HCT116 (cell line): ENCODE data around the gene TRMO. TPM values are rescaled to one million over a fixed set of nuclear protein-coding genes. Genes with fewer than 3 reads are reported as not detected.

Experiments
- ATAC-seq: fragments of 200-7000 bp; cut with Tn5 transposase; 2 replicates; pipeline ENCODE4 v1.9.1; 2020; ENCODE audit warnings: mild to moderate bottlenecking, moderate library complexity
- BruUV-seq: library from RNA; stranded (reverse); fragments of 400-500 nt; replicated peaks from 2 replicates; lab custom pipeline; 2021; lab: Mats Ljungman, UMichigan
- CTCF ChIA-PET: fragments of 300-600 bp; sonication (Branson Sonifier 250); formaldehyde crosslinking; loops from one replicate; lab custom pipeline; 2021; ENCODE audit warnings: antibody characterized with exemption; lab: Charles Lee
- POLR2A ChIA-PET: fragments of 300-600, 350-600 bp; sonication (Branson Sonifier 250); formaldehyde crosslinking; loops from one replicate; lab custom pipeline; 2021; ENCODE audit warnings: antibody characterized with exemption; lab: Charles Lee
- RAD21 ChIA-PET, 2 experiments: fragments of 300-600 bp; sonication (Branson Sonifier 250); formaldehyde crosslinking; loops; one replicate each; lab custom pipeline; 2023; ENCODE audit warnings: low total read pairs in 2 of 2; ENCODE audit not compliant: uncharacterized antibody in 2 of 2, unreplicated experiment in 2 of 2, low non-redundant PET in 1 of 2; lab: Charles Lee
- DNase-seq: peaks from one replicate; pipeline ENCODE4 v3.0.0-alpha.2; 2010; ENCODE audit warnings: low read depth, low spot score
- H2AFZ ChIP-seq: fragments of 200-600 bp; shearing (Covaris generic), sonication (generic); 2 replicates; pipeline ENCODE4 v1.6.1; 2017; ENCODE audit warnings: low read depth, mixed run types, mixed read lengths, antibody characterized with exemption, low read length; ENCODE audit not compliant: poor library complexity, severe bottlenecking
- H3K27ac ChIP-seq: 2 replicates; pipeline ENCODE4 v1.5.1; 2012; ENCODE audit warnings: low read depth, low read length
- H3K27me3 ChIP-seq: fragments of 200-600 bp; sonication (generic); 2 replicates; pipeline ENCODE4 v1.6.1; 2016; ENCODE audit warnings: mixed run types, low read length, mixed read lengths; ENCODE audit not compliant: insufficient read depth
- H3K36me3 ChIP-seq, 2 experiments: fragments of 200-500 bp in 1 of 2; fragments of 200-600 bp in 1 of 2; sonication (Bioruptor generic) in 1 of 2; sonication (generic) in 1 of 2; 2 replicates each; pipeline versions ENCODE4 v1.5.1 to v1.6.1; 2014 to 2016; ENCODE audit warnings: low read length in 2 of 2, inconsistent platforms in 1 of 2, mixed read lengths in 1 of 2, mixed run types in 1 of 2; ENCODE audit not compliant: insufficient read depth in 2 of 2, control insufficient read depth in 1 of 2
- H3K4me1 ChIP-seq, 2 experiments: fragments of 200-600 bp in 1 of 2; sonication (generic) in 1 of 2; 2 replicates each; pipeline versions ENCODE4 v1.5.1 to v1.6.1; 2012 to 2017; ENCODE audit warnings: low read length in 2 of 2, inconsistent platforms in 1 of 2, mild to moderate bottlenecking in 1 of 2, mixed read lengths in 1 of 2, mixed run types in 1 of 2, moderate library complexity in 1 of 2; ENCODE audit not compliant: insufficient read depth in 2 of 2, control insufficient read depth in 1 of 2
- H3K4me2 ChIP-seq: fragments of 200-600 bp; sonication (generic); 2 replicates; pipeline ENCODE4 v1.6.1; 2017; ENCODE audit warnings: mixed run types, low read length, mixed read lengths
- H3K4me3 ChIP-seq, 2 experiments: fragments of 200-600 bp in 1 of 2; sonication (generic) in 1 of 2; replicated peaks in 1 of 2; 2 replicates each; pipeline ENCODE4 v1.5.1; 2011 to 2016; ENCODE audit warnings: low read length in 2 of 2, control low read depth in 1 of 2, low read depth in 1 of 2, mild to moderate bottlenecking in 1 of 2, mixed read lengths in 1 of 2, mixed run types in 1 of 2
- H3K79me2 ChIP-seq: fragments of 200-600 bp; sonication (generic); 2 replicates; pipeline ENCODE4 v1.6.1; 2017; ENCODE audit warnings: mild to moderate bottlenecking, mixed run types, low read length, moderate library complexity, mixed read lengths; ENCODE audit not compliant: insufficient read depth
- H3K9ac ChIP-seq: fragments of 200-600 bp; sonication (generic); 2 replicates; pipeline ENCODE4 v1.6.1; 2016; ENCODE audit warnings: low read length, mixed read lengths
- H3K9me2 ChIP-seq: fragments of 200-600 bp; sonication (generic), shearing (Covaris generic); 2 replicates; pipeline ENCODE4 v1.6.1; 2017; ENCODE audit warnings: mixed run types, mild to moderate bottlenecking, moderate library complexity; ENCODE audit not compliant: insufficient read depth
- H3K9me3 ChIP-seq, 2 experiments: fragments of 200-500 bp in 1 of 2; fragments of 200-600 bp in 1 of 2; sonication (Bioruptor generic) in 1 of 2; sonication (generic) in 1 of 2; 2 replicates each; pipeline ENCODE4 v1.6.1; 2014 to 2017; ENCODE audit warnings: low read length in 2 of 2, mixed read lengths in 2 of 2, inconsistent platforms in 1 of 2, low read depth in 1 of 2, mild to moderate bottlenecking in 1 of 2, mixed run types in 1 of 2, moderate library complexity in 1 of 2; ENCODE audit not compliant: control insufficient read depth in 1 of 2, insufficient read depth in 1 of 2
- H4K20me1 ChIP-seq: fragments of 200-600 bp; sonication (generic), shearing (Covaris generic); 2 replicates; pipeline ENCODE4 v1.6.1; 2017; ENCODE audit warnings: mixed run types, mild to moderate bottlenecking, moderate library complexity; ENCODE audit not compliant: insufficient read depth
- ATF3 ChIP-seq: IDR thresholded peaks from 2 replicates; pipeline ENCODE4 v1.6.1; 2012
- CBX3 ChIP-seq: IDR thresholded peaks from 2 replicates; pipeline ENCODE4 v1.6.1; 2012; ENCODE audit warnings: low read depth
- CTCF ChIP-seq, 3 experiments: fragments of 200-600 bp in 1 of 3; sonication (generic) in 1 of 3; IDR thresholded peaks in 2 of 3; conservative IDR thresholded peaks in 1 of 3; 2 replicates each; pipeline ENCODE4 v1.5.1; 2012 to 2017; ENCODE audit warnings: low read depth in 2 of 3, low read length in 2 of 3, antibody characterized with exemption in 1 of 3, borderline replicate concordance in 1 of 3, control low read depth in 1 of 3, mild to moderate bottlenecking in 1 of 3, mixed read lengths in 1 of 3, mixed run types in 1 of 3, moderate library complexity in 1 of 3; ENCODE audit not compliant: insufficient read depth in 1 of 3
- EGR1 ChIP-seq: IDR thresholded peaks from 2 replicates; pipeline ENCODE4 v1.6.1; 2012; ENCODE audit warnings: low read depth
- ELF1 ChIP-seq: IDR thresholded peaks from 2 replicates; pipeline ENCODE4 v1.6.1; 2012; ENCODE audit warnings: low read depth, borderline replicate concordance
- EZH2 ChIP-seq: fragments of 200-600 bp; sonication (generic); IDR thresholded peaks from 2 replicates; pipeline ENCODE4 v1.6.1; 2017; ENCODE audit warnings: antibody characterized with exemption, mixed run types
- JUND ChIP-seq: IDR thresholded peaks from 2 replicates; pipeline ENCODE4 v1.6.1; 2012
- POLR2A ChIP-seq: IDR thresholded peaks from 2 replicates; pipeline ENCODE4 v1.7.0; 2011; ENCODE audit warnings: borderline replicate concordance; ENCODE audit not compliant: insufficient read depth, insufficient read length; ENCODE audit errors: extremely low read depth
- POLR2AphosphoS5 ChIP-seq: IDR thresholded peaks from 2 replicates; pipeline ENCODE4 v1.6.1; 2011; ENCODE audit warnings: mild to moderate bottlenecking, low read depth, low read length, moderate library complexity
- REST ChIP-seq: IDR thresholded peaks from 2 replicates; pipeline ENCODE4 v1.6.1; 2012; ENCODE audit warnings: low read depth
- SP1 ChIP-seq: IDR thresholded peaks from 2 replicates; pipeline ENCODE4 v1.6.1; 2012; ENCODE audit warnings: low read depth
- SRF ChIP-seq: IDR thresholded peaks from 2 replicates; pipeline ENCODE4 v1.6.1; 2012; ENCODE audit warnings: low read depth
- ZBTB33 ChIP-seq: IDR thresholded peaks from 2 replicates; pipeline ENCODE4 v1.6.1; 2011; ENCODE audit warnings: mild to moderate bottlenecking, low read length, moderate library complexity; ENCODE audit not compliant: insufficient replicate concordance; ENCODE audit errors: extremely low read depth
- ZFX ChIP-seq: fragments of 450-650 bp; IDR thresholded peaks from 2 replicates; pipeline ENCODE4 v1.6.1; 2017
- ZNF274 ChIP-seq: fragments of 200-500 bp; sonication (Bioruptor generic); IDR thresholded peaks from 2 replicates; pipeline ENCODE4 v1.6.1; 2014; ENCODE audit warnings: mild to moderate bottlenecking, low read depth, low read length, inconsistent platforms
- intact Hi-C: fragments of 100-400 bp; cut with micrococcal nuclease; formaldehyde crosslinking; loops from 2 replicates; pipeline ENCODE4 v1.10.0; 2022
- total RNA-seq: library from RNA; stranded (reverse); gene quantifications from one replicate; pipeline ENCODE4 v1.2.1, GENCODE V29; 2021; ENCODE audit not compliant: unreplicated experiment

TRMO gene
- total RNA-seq, 1 experiment from 2014 or later, result 10.2 TPM

- Histone ChIP-seq H3K9me3 (no peaks in the 10 kb centered on the region), H3K27ac (no peak overlapping the region), H3K9ac (no peak overlapping the region), H3K4me3 (no peak overlapping the region), H4K20me1 (no peaks in the 10 kb centered on the region), H2AFZ (no peak overlapping the region), H3K27me3 (no peaks in the 10 kb centered on the region), H3K9me2 (no peaks in the 10 kb centered on the region), H3K79me2 (no peaks in the 10 kb centered on the region), H3K4me2 (no peak overlapping the region), H3K36me3 (peaks cover 0 to 10% of the 10 kb centered on the region in 2 experiments; a peak in 2 of 4 replicates), H3K4me1 (no peaks in the 10 kb centered on the region)
- no TSS peak for BruUV-seq
- ChIA-PET POLR2A (no interaction called here), CTCF (interaction anchor here (1.4 kb wide), 1 partner anchor 17 kb away, joined by 3 read pairs; no protein-coding TSS in a partner anchor), RAD21 (no interaction called here)
- intact Hi-C loops, result no loop called here
- TF ChIP-seq ZBTB33 (no peak), CTCF (IDR thresholded peaks at IDR 0.05 in 2 of 3, conservative IDR thresholded peaks at IDR 0.05 in 1 of 3; ENCODE audit: borderline replicate concordance in 1 of 3, insufficient read depth in 1 of 3, low read depth in 2 of 3, low read length in 2 of 3) (no peak), ELF1 (no peak), SRF (no peak), SP1 (no peak), ZNF274 (no peak), POLR2AphosphoS5 (no peak), JUND (no peak), ZFX (no peak), EZH2 (no peak), ATF3 (no peak), POLR2A (no peak), EGR1 (no peak), REST (no peak), CBX3 (no peak)
- DNase-seq (no peak), ATAC-seq (no peak)
Measured at GRCh38 chr9:97907046-97907445, 15.3 kb downstream of the TRMO start.
